ENCODE data around the gene FBXW2. TPM values are rescaled to one million over a fixed set of nuclear protein-coding genes. Genes with fewer than 3 reads are reported as not detected.
A peak's percentile ranks its signal among the peaks of the same experiment; 100 is the strongest.

FBXW2 gene
- total RNA-seq, 1 donor from 2014 or later, result 67.7 TPM

DNA sequence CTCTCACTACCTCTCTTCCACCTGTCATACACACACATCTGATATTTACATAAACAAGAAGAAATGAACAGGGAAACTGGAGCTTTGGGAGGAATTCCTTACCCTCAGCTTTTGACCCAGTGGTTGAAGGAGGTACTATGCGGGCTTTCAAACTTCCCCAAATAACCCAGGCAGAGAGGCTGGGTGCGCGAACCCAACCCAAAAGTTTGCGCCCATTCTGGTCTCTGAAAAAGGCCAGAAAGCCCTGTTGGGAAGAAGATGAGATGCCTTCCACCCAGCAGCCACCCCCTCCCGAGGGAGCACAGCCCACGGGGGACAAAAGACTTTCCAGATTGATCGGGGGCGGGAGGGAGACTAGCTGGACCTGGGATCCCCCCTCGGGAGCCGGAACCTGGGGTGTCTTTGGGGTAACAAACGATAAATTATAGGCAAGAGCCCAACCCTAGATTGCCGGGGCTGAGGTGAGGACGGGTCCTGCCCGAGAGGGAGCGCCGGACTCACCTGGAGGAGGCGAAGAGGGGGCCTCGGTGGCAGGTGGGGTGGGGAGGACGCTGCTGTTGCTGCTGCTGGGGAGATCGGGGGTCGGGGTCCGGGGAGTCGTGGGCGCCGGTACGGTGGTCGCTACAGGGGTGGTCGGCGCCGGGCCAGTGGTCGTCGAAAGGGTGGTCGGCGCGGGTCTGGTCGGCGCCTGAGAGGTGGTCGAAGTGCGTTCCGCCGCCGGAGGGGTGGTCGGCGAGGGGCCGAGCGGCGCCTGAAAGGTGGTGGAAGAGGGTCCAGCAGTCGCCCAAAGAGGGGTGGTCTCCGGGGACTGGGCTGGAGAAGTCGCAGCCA is 79.7 kb downstream of the FBXW2 start:
- H3K9me3 Mint-ChIP-seq, result no peaks in the 10 kb centered on the region
- H3K27me3 Mint-ChIP-seq, result no peaks in the 10 kb centered on the region
- TF ChIP-seq, protein P1, sequence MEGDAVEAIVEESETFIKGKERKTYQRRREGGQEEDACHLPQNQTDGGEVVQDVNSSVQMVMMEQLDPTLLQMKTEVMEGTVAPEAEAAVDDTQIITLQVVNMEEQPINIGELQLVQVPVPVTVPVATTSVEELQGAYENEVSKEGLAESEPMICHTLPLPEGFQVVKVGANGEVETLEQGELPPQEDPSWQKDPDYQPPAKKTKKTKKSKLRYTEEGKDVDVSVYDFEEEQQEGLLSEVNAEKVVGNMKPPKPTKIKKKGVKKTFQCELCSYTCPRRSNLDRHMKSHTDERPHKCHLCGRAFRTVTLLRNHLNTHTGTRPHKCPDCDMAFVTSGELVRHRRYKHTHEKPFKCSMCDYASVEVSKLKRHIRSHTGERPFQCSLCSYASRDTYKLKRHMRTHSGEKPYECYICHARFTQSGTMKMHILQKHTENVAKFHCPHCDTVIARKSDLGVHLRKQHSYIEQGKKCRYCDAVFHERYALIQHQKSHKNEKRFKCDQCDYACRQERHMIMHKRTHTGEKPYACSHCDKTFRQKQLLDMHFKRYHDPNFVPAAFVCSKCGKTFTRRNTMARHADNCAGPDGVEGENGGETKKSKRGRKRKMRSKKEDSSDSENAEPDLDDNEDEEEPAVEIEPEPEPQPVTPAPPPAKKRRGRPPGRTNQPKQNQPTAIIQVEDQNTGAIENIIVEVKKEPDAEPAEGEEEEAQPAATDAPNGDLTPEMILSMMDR (conservative IDR thresholded peaks at IDR 0.05), result peak; percentile 50
- peaks cover 3% of the 10 kb centered on the region for H3K36me3 Mint-ChIP-seq
- DNase-seq (ENCODE audit: extremely low spot score, unreplicated experiment), result no peak
- peak overlapping the region; percentile 84 for H3K4me3 Mint-ChIP-seq
- H3K4me1 Mint-ChIP-seq (ENCODE audit: unreplicated experiment), result peaks cover 35% of the 10 kb centered on the region
- H3K27ac Mint-ChIP-seq, result peak overlapping the region; percentile 64

DNA sequence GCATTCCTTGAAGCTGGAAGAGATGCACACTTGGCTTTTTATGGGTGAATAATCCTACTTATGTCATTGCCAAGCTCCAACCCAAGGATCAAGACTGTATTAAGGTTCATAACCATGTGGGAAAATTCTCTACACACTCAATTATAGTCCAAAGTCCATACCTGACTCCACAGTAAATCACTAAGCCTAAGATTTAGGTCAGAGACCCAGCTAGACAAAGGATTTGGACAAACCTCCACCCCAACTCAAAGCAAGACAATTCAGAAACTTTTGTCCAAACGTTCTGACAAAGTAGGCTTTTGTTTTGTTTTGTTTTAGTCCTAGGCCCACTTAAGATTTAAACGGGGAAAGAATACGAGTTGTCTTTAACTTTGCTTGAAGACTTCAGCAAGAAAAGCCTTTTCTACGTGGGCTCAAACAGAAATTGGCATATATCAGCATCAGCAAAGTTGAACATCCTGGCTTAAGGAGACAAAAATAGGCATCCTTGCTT is 80.6 kb downstream of the FBXW2 start:
- peaks cover 3% of the 10 kb centered on the region for H3K36me3 Mint-ChIP-seq
- DNase-seq (ENCODE audit: extremely low spot score, unreplicated experiment), result no peak
- peak overlapping the region; percentile 84 for H3K4me3 Mint-ChIP-seq
- H3K27me3 Mint-ChIP-seq, result no peaks in the 10 kb centered on the region
- peak overlapping the region; percentile 64 for H3K27ac Mint-ChIP-seq
- TF ChIP-seq, protein P1 (conservative IDR thresholded peaks at IDR 0.05), result no peak
- no peaks in the 10 kb centered on the region for H3K9me3 Mint-ChIP-seq
- peaks cover 35% of the 10 kb centered on the region for H3K4me1 Mint-ChIP-seq (ENCODE audit: unreplicated experiment)

DNA sequence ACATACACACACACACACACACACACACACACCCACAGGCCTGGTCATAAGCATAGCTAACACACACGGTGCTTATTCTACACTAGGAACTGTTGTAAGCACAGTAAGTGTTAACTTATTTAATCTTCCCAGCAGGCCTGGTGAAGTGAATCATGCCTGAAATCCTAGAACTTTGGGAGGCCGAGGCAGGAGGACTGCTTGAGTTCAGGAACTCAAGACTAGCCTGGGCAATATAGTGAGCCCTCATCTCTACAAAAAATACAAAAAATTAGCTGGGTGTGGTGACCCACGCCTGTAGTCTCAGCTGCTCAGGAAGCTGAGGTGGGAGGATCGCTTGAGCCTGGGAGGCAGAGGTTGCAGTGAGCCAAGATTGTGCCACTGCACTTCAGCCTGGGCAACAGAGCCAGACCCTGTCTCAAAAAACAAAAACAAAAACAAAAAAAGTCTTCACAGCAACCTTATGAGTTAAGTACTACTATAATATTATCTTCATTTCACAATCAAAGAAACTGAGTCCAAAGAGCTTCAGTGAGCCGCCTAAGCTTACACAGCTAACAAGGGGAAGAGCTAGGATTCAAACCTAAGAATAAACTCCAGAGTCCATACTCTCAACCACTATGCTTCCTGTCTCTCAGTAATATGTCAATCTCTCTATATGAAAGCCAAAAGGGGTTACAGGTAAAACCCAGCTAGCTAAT is 81.2 kb downstream of the FBXW2 start:
- Mint-ChIP-seq H3K4me3 (peak overlapping the region; percentile 84), H3K27ac (peak overlapping the region; percentile 64)

GRCh38 chr9:120711354-120711753 is 81.9 kb downstream of the FBXW2 start:
- H3K27me3 Mint-ChIP-seq, result no peaks in the 10 kb centered on the region
- peak overlapping the region; percentile 55 for H3K4me3 Mint-ChIP-seq
- no peaks in the 10 kb centered on the region for H3K9me3 Mint-ChIP-seq
- TF ChIP-seq, protein P1 (conservative IDR thresholded peaks at IDR 0.05), result peak; percentile 39
- H3K36me3 Mint-ChIP-seq, result peaks cover 3% of the 10 kb centered on the region
- H3K27ac Mint-ChIP-seq, result no peak overlapping the region
- H3K4me1 Mint-ChIP-seq (ENCODE audit: unreplicated experiment), result peaks cover 39% of the 10 kb centered on the region
- no peak for DNase-seq (ENCODE audit: extremely low spot score, unreplicated experiment)

More for the DNA sequence above, 81.2 kb downstream of the FBXW2 start:
- Mint-ChIP-seq H3K36me3 (peaks cover 3% of the 10 kb centered on the region), H3K4me1 (ENCODE audit: unreplicated experiment) (peaks cover 40% of the 10 kb centered on the region), H3K27me3 (no peaks in the 10 kb centered on the region), H3K9me3 (no peaks in the 10 kb centered on the region)
- TF ChIP-seq, protein P1 (conservative IDR thresholded peaks at IDR 0.05), result no peak
- no peak for DNase-seq (ENCODE audit: extremely low spot score, unreplicated experiment)

DNA sequence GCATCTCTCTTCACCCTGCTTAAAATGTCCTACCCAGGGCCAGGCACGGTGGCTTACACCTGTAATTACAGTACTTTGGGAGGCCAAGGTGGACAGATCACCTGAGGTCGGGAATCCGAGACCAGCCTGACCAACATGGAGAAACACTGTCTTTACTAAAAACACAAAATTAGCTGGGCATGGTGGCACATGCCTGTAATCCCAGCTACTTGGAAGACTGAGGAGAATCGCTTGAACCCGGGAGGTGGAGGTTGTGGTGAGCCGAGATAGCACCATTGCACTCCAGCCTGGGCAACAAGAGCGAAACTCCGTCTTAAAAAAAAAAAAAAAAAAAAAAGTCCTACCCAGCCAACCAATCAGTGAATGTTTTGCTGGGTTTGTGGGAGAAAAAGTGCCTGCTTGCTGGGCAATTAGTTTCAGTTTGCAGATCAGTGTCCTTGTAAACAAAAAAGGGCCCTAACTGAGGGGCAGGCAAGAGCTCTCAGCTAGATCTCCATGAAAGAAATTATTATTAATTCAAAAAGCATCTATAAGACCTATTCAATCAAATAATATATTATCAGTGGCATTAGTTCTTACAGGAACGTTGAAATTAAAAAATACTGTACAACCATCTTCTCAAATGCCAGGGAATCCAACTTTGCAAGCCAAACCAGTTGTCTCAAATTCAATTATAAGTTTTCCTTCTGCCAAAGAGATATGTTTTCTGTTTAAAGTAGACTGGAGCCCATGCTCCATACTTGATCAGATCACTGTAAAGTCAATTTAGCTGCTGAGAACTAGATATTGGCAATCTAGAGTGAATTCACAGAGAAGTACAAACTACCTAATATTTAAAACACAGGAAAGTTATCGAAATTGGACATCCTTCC is 82.9 kb downstream of the FBXW2 start:
- DNase-seq (ENCODE audit: extremely low spot score, unreplicated experiment), result no peak
- Mint-ChIP-seq H3K27ac (peak overlapping the region; percentile 25), H3K4me3 (peak overlapping the region; percentile 69)

More for the DNA sequence above, 82.9 kb downstream of the FBXW2 start:
- H3K36me3 Mint-ChIP-seq, result peaks cover 3% of the 10 kb centered on the region
- TF ChIP-seq, protein P1 (conservative IDR thresholded peaks at IDR 0.05), result no peak
- H3K4me1 Mint-ChIP-seq (ENCODE audit: unreplicated experiment), result peaks cover 35% of the 10 kb centered on the region
- no peaks in the 10 kb centered on the region for H3K27me3 Mint-ChIP-seq
- no peaks in the 10 kb centered on the region for H3K9me3 Mint-ChIP-seq
